Adrenal gland (tissue), 12 donors: ENCODE data around the gene POGZ. TPM values are rescaled to one million over a fixed set of nuclear protein-coding genes. Genes with fewer than 3 reads are reported as not detected.
A peak's percentile ranks its signal among the peaks of the same experiment; 100 is the strongest.
"Not testable (repeated sequence)": the region's sequence is repeated elsewhere in the genome, so short reads cannot be mapped to it uniquely, and the experiment has no call there.

ENCODE experiments used
- DNase-seq, 7 donors: peaks; one replicate each; pipeline ENCODE4 v3.0.0-alpha.2; 2019 to 2020
- H3K27ac ChIP-seq, 5 donors: fragments of 200-600 bp; sonication (generic) in 4 of 5; 1 replicate in 3 of 5; 2 replicates in 2 of 5; pipeline versions ENCODE4 v1.5.1 to v1.8.0; 2016 to 2020; ENCODE audit warnings: mild to moderate bottlenecking in 1 of 5
- H3K27me3 ChIP-seq: fragments of 200-600 bp; 2 replicates; pipeline ENCODE4 v1.8.0; 2021
- H3K36me3 ChIP-seq, 2 donors: fragments of 200-600 bp; replicated peaks in 1 of 2; 1 replicate in 1 of 2; 2 replicates in 1 of 2; pipeline versions ENCODE4 v1.5.1 to v1.8.0; 2018 to 2022
- H3K4me1 ChIP-seq, 2 donors: fragments of 200-600 bp; replicated peaks in 1 of 2; 1 replicate in 1 of 2; 2 replicates in 1 of 2; pipeline versions ENCODE4 v1.5.1 to v1.8.0; 2018 to 2021
- H3K4me3 ChIP-seq, 4 donors: fragments of 200-600 bp; sonication (generic) in 3 of 4; one replicate each; pipeline ENCODE4 v1.5.1; 2016 to 2018
- H3K9me3 ChIP-seq, 3 donors: fragments of 200-600 bp; sonication (generic) in 1 of 3; replicated peaks in 1 of 3; 1 replicate in 2 of 3; 2 replicates in 1 of 3; pipeline versions ENCODE4 v1.5.1 to v1.8.0; 2016 to 2021
- CTCF ChIP-seq, 6 experiments: fragments of 450-650 bp in 4 of 6; fragments of 200-600 bp in 2 of 6; sonication (generic) in 1 of 6; IDR thresholded peaks; 1 replicate in 5 of 6; 2 replicates in 1 of 6; pipeline versions ENCODE4 v1.5.1 to v1.8.0; 2016 to 2021; ENCODE audit warnings: antibody characterized with exemption in 6 of 6, mild to moderate bottlenecking in 2 of 6, moderate library complexity in 1 of 6
- POLR2A ChIP-seq, 2 donors: fragments of 450-650 bp; IDR thresholded peaks; one replicate each; pipeline ENCODE4 v1.6.1; 2017; ENCODE audit warnings: antibody characterized with exemption in 2 of 2, mild to moderate bottlenecking in 2 of 2, moderate library complexity in 1 of 2
- WGBS, 4 donors: extraction: QIAGEN DNeasy Blood & Tissue Kit in 2 of 4; methylation state at CpG; one replicate each; pipeline versions ENCODE4 v1.1.5 to v1.1.7; 2013 to 2017; 5-methylcytosine and 5-hydroxymethylcytosine counted together
- intact Hi-C, 2 donors: fragments of 100-400 bp; cut with DNase I; formaldehyde crosslinking; loops; one replicate each; pipeline versions ENCODE4 v1.14.1 to v1.15.0; 2022 to 2023
- polyA plus RNA-seq, 3 donors: library from polyadenylated mRNA; stranded (reverse); fragments of 200-250 nt in 2 of 3; fragments of 350-450 nt in 1 of 3; fragmentation: Illumina TruSeq in 1 of 3; extraction: RNeasy Lipid Tissue Mini Kit (QIAGEN cat#74804) in 1 of 3; gene quantifications; one replicate each; pipeline ENCODE4 v1.2.3, GENCODE V29; 2013 to 2014
- total RNA-seq, 9 donors: library from RNA; depleted of rRNA in 4 of 9; stranded (reverse); fragments of >200 nt in 4 of 9; fragments of 120-200 nt in 1 of 9; fragmentation: NEBNext Ultra II Directional in 1 of 9; extraction: Animal tissue kit (Norgen Biotek cat#: 25700) in 1 of 9; gene quantifications; one replicate each; pipeline versions ENCODE4 v1.1.0 to v1.2.4, GENCODE V29; 2013 to 2023
- donor health status: healthy with polysubstance abuse.
- donor health status: Bipolar disorder and iron deficiency.
- donor health status: DM: yes; HTN: yes; CAD: no.
- donor health status: DM: no; HTN: no; CAD: no.
- donor health status: DM: no; HTN: no; CAD: no.
- donor health status: DM: yes; HTN: yes; CAD: no.

The POGZ gene
- total and polyA plus RNA-seq, 12 donors = 24.0 to 117 (median 61.9) TPM

DNA sequence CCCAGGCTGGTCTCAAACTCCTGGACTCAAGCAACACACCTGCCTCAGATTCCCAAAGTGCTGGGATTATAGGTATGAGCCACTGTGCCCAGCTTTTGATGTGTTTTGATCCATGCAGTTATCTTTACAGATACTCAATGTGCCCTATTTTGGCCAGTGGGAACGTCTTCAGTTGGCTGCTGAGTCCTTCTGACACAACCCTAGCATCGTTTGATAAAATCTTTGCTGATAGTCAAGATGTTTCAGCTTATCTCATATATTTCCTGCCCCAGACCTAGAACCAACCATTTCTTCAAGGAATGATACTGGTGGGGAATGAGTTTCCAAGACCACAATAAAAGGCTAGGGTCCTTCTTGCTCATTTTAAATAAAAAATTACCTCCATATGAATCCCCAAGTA is 11.6 kb downstream of the POGZ start:
- intact Hi-C loops = no loop called here

DNA sequence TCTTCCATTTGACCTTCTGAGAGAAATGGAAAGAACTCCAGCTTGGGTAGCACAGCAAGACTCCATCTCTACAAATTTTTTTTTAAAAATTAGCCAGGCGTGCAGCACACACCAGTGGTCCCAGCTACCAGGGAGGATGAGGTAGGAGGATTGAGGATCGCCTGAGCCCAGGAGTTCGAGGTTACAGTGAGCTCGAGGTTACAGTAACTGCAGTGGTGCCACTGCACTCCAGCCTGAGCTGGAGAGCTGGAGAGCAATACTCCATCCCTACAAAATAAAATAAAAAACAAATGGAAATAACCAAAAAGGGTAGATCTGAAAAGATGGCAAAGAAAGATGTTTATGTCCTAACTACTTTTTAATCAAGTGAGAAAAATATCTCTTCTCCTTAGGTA is 14.5 kb downstream of the POGZ start:
- Histone ChIP-seq H3K4me3 (no peak overlapping the region), H3K36me3 (peaks cover 0 to 12% of the 10 kb centered on the region in 2 donors), H3K27ac (peak overlapping the region in 2 of 5 donors; percentile 1 to 38), H3K9me3 (no peaks in the 10 kb centered on the region), H3K27me3 (no peaks in the 10 kb centered on the region), H3K4me1 (peaks cover 3 to 52% of the 10 kb centered on the region in 2 donors)
- WGBS, 4 donors = 52 to 58% (median 56%) methylated on average over 4 of the region's 4 CpGs
- intact Hi-C loops = no loop called here
- DNase-seq = no peak
- no peak for TF ChIP-seq CTCF (IDR thresholded peaks at IDR 0.05)
- TF ChIP-seq POLR2A (IDR thresholded peaks at IDR 0.05) = no peak

More for the DNA sequence above, 11.6 kb downstream of the POGZ start:
- H3K27ac ChIP-seq = no peak overlapping the region
- WGBS, 4 donors = 16 to 47% (median 31%) methylated on average over 2 of the region's 2 CpGs
- no peaks in the 10 kb centered on the region for H3K9me3 ChIP-seq
- H3K36me3 ChIP-seq = no peaks in the 10 kb centered on the region
- no peak for DNase-seq
- TF ChIP-seq CTCF (IDR thresholded peaks at IDR 0.05) (no peak), POLR2A (IDR thresholded peaks at IDR 0.05) (no peak)
- no peak overlapping the region for H3K4me3 ChIP-seq
- peaks cover 0 to 32% of the 10 kb centered on the region in 2 donors for H3K4me1 ChIP-seq
- no peaks in the 10 kb centered on the region for H3K27me3 ChIP-seq

DNA sequence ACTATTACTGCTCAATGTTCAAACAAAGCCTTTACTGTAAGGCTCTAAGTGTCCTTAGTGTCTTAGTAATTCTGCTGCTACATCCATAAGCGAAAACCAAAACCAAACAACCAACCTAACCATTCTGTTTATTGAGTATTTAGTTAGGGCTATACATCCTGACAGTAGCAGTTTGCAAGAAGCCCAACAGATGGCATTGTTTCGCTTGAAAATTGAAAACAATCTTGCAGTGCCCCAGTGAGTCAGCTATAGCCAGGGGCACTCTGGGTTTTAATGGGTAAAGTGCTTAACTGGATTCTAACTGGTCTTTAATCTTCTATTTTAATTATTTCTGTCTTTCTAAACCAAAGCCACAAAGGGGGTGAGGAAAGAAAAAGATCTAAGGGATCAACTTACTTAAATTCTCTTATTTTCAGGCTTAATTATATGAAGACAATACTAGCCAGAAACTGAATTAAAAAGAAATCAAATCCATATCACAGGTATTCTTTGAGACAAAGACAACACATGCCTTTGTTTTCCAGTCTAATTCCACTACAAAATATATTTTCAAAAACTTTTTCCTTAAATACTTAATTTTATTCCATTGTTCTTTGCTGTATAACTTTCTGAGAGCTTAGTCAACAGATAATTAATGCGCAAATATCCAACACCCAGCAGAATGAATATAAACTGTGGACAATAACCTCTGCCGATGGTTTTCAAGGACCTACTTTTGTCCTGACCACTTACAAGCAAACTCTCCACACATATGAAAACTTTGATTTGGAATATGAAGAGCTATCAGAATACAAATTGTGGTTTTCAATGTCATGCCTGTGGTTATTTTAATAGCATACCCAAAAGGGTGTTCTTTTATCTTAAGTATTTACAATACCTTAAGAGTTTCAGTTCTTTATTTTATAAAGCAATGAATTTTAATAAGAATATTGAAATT is 15.2 kb downstream of the POGZ start:
- no peak overlapping the region for H3K4me3 ChIP-seq
- WGBS, 4 donors = 38 to 44% (median 41%) methylated on average over 4 of the region's 4 CpGs

DNA sequence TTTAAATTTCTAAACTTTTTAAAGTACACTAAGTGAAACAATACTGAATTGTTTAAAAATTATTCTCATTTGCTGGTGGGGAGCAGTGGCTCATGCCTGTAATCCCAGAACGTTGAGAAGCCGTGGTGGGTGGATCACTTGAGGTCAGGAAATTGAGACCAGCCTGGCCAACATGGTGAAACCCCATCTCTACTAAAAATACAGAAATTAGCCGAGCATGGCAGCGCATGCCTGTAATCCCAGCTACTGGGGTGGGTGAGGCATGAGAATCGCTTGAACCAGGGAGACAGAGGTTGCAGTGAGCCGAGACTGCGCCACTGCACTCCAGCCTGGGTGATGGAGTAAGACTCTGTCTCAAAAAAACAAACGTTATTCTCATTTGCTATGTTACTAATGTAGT is 21.9 kb downstream of the POGZ start:
- WGBS, 4 donors = 70 to 85% (median 74%) methylated on average over 8 of the region's 8 CpGs
- Histone ChIP-seq H3K36me3 (peaks cover 0 to 19% of the 10 kb centered on the region in 2 donors), H3K4me1 (peaks cover 10 to 34% of the 10 kb centered on the region in 2 donors)
- intact Hi-C loops, H3K27me3 ChIP-seq, H3K27ac ChIP-seq, H3K9me3 ChIP-seq, DNase-seq, H3K4me3 ChIP-seq: not testable (repeated sequence)

More for the DNA sequence above, 15.2 kb downstream of the POGZ start:
- peak; percentile 57 to 84 (median 64) for DNase-seq
- H3K36me3 ChIP-seq = peaks cover 0 to 12% of the 10 kb centered on the region in 2 donors
- intact Hi-C loops = no loop called here
- H3K27me3 ChIP-seq = no peaks in the 10 kb centered on the region
- no peak for TF ChIP-seq POLR2A (IDR thresholded peaks at IDR 0.05)
- peak; percentile 42 to 77 (median 75) for TF ChIP-seq CTCF (IDR thresholded peaks at IDR 0.05)
- peaks cover 3 to 55% of the 10 kb centered on the region in 2 donors for H3K4me1 ChIP-seq
- no peaks in the 10 kb centered on the region for H3K9me3 ChIP-seq
- peak overlapping the region in 3 of 5 donors; percentile 7 to 38 (median 31) for H3K27ac ChIP-seq
